OCI-M2 (cell line): ENCODE measurements around the gene CLCF1.
A peak's percentile ranks its signal among the peaks of the same experiment; 100 is the strongest.

Source experiments
- DNase-seq: peaks from one replicate; lab custom pipeline; 2025; ENCODE audit not compliant: unreplicated experiment; lab: John Stamatoyannopoulos, UW

The CLCF1 gene

GRCh38 chr11:67372993-67373647 lies at the start of gene CLCF1:
Gene CLCF1 (minus strand): TSS chr11:67373598. CDS start chr11:67373539, 59 bp downstream.
- no peak for DNase-seq

- no peak for DNase-seq
Measured at GRCh38 chr11:67422891-67423290, 49.5 kb upstream of the CLCF1 start.

GRCh38 chr11:67421430-67422031 lies 48.1 kb upstream of the CLCF1 start:
- no peak for DNase-seq

GRCh38 chr11:67420646-67421429 lies 47.4 kb upstream of the CLCF1 start:
- DNase-seq = peak; percentile 36

- no peak for DNase-seq
Measured at GRCh38 chr11:67420147-67420645, 46.8 kb upstream of the CLCF1 start.

- no peak for DNase-seq
Measured at GRCh38 chr11:67419325-67420049, 46.1 kb upstream of the CLCF1 start.

GRCh38 chr11:67418476-67419281 lies 45.3 kb upstream of the CLCF1 start:
- no peak for DNase-seq

- DNase-seq = no peak
Measured at GRCh38 chr11:67417425-67417824, 44.0 kb upstream of the CLCF1 start.

GRCh38 chr11:67416416-67417335 lies 43.3 kb upstream of the CLCF1 start:
- DNase-seq = no peak

- DNase-seq = no peak
Measured at GRCh38 chr11:67415501-67416304, 42.3 kb upstream of the CLCF1 start, which contains the start of gene CARNS1. Gene CARNS1 (plus strand): TSS chr11:67415678. CDS start chr11:67416200, 522 bp downstream.

GRCh38 chr11:67413266-67413849 lies 40.0 kb upstream of the CLCF1 start:
- DNase-seq = no peak

- no peak for DNase-seq
Measured at GRCh38 chr11:67412495-67413179, 39.2 kb upstream of the CLCF1 start.

GRCh38 chr11:67411785-67412152 lies 38.4 kb upstream of the CLCF1 start:
- DNase-seq = no peak

- DNase-seq = no peak
Measured at GRCh38 chr11:67410984-67411784, 37.8 kb upstream of the CLCF1 start.

- DNase-seq = no peak
Measured at GRCh38 chr11:67410369-67410831, 37.0 kb upstream of the CLCF1 start.

- DNase-seq = no peak
Measured at GRCh38 chr11:67409781-67410368, 36.5 kb upstream of the CLCF1 start.
